OCI-LY3 (cell line): ENCODE data around the gene LEMD2.

Experiments used
- CTCF ChIP-seq: fragments of 200-600, 300-600 bp; sonication (generic); IDR thresholded peaks from 2 replicates; pipeline ENCODE4 v1.5.1; 2014; ENCODE audit warnings: antibody characterized with exemption, low read length, low read depth
- EZH2phosphoT487 ChIP-seq: fragments of 200-600 bp; shearing (Covaris generic); IDR thresholded peaks from 2 replicates; pipeline ENCODE4 v1.6.1; 2018; ENCODE audit warnings: antibody characterized with exemption, mixed run types, low read depth

- TF ChIP-seq CTCF (no peak), EZH2phosphoT487 (no peak)
These were observed 23.7 kb upstream of the LEMD2 start for GRCh38 chr6:33812669-33813068.
